K562 (cell line): ENCODE data around the gene ZNF500. TPM values are rescaled to one million over a fixed set of nuclear protein-coding genes. Genes with fewer than 3 reads are reported as not detected.
A peak's percentile ranks its signal among the peaks of the same experiment; 100 is the strongest.

Experiments
- BMI1 ChIP-seq: fragments of 150-350 bp; IDR thresholded peaks from 2 replicates; pipeline ENCODE4 v1.6.1; 2014; ENCODE audit warnings: low read length
- CAMTA2 ChIP-seq: fragments of 250-450 bp; sonication (Bioruptor Pico); conservative IDR thresholded peaks from 2 replicates; pipeline ENCODE4 v1.5.1; 2022
- CEBPB ChIP-seq: fragments of 450-650 bp; IDR thresholded peaks from 2 replicates; pipeline ENCODE4 v1.6.1; 2016; ENCODE audit warnings: missing genetic modification characterization, missing compliant biosample characterization
- FOXK2 ChIP-seq, 2 experiments: fragments of 450-650 bp; IDR thresholded peaks in 1 of 2; conservative IDR thresholded peaks in 1 of 2; 2 replicates each; pipeline ENCODE4 v1.6.1; 2016; ENCODE audit warnings: low read depth in 2 of 2, mild to moderate bottlenecking in 1 of 2
- HINFP ChIP-seq: fragments of 450-650 bp; conservative IDR thresholded peaks from 2 replicates; pipeline ENCODE4 v1.6.1; 2016; ENCODE audit warnings: missing genetic modification characterization, low read depth, mild to moderate bottlenecking, control low read depth, missing compliant biosample characterization
- KLF13 ChIP-seq: fragments of 450-650 bp; IDR thresholded peaks from 2 replicates; pipeline ENCODE4 v1.6.1; 2016; ENCODE audit warnings: missing genetic modification characterization, low read depth, mild to moderate bottlenecking, missing compliant biosample characterization, moderate library complexity, borderline replicate concordance
- NCOA6 ChIP-seq: fragments of 450-650 bp; IDR thresholded peaks from 2 replicates; pipeline ENCODE4 v1.6.1; 2017; ENCODE audit warnings: mild to moderate bottlenecking
- NFATC3 ChIP-seq: fragments of 450-650 bp; IDR thresholded peaks from 2 replicates; pipeline ENCODE4 v1.6.1; 2017; ENCODE audit warnings: mild to moderate bottlenecking
- RHOXF2B ChIP-seq: fragments of 250-450 bp; sonication (Bioruptor Pico); conservative IDR thresholded peaks from 2 replicates; pipeline ENCODE4 v1.5.1; 2021
- RREB1 ChIP-seq: fragments of 250-450 bp; sonication (Bioruptor Pico); IDR thresholded peaks from 2 replicates; pipeline ENCODE4 v1.4.0; 2020
- ZBTB8A ChIP-seq: fragments of 450-650 bp; IDR thresholded peaks from 2 replicates; pipeline ENCODE4 v1.6.1; 2018; ENCODE audit warnings: mild to moderate bottlenecking, moderate library complexity; ENCODE audit not compliant: partially characterized antibody
- ZFX ChIP-seq: sonication (generic); formaldehyde crosslinking; IDR thresholded peaks from 2 replicates; pipeline ENCODE4 v1.8.0; 2022; ENCODE audit warnings: mild to moderate bottlenecking, missing genetic modification reagents, moderate library complexity
- ZNF12 ChIP-seq: sonication (generic); formaldehyde crosslinking; IDR thresholded peaks from 2 replicates; pipeline ENCODE4 v1.4.0; 2020; ENCODE audit warnings: mild to moderate bottlenecking, missing genetic modification reagents
- ZNF133 ChIP-seq: fragments of 250-450 bp; sonication (Bioruptor Pico); IDR thresholded peaks from 2 replicates; pipeline ENCODE4 v1.4.0; 2020; ENCODE audit warnings: mild to moderate bottlenecking
- ZNF23 ChIP-seq: fragments of 250-450 bp; sonication (Bioruptor Pico); IDR thresholded peaks from 2 replicates; pipeline ENCODE4 v1.4.0; 2020; ENCODE audit warnings: mild to moderate bottlenecking
- ZNF239 ChIP-seq: fragments of 250-450 bp; sonication (Bioruptor Pico); IDR thresholded peaks from 2 replicates; pipeline ENCODE4 v1.4.0; 2020; ENCODE audit warnings: mild to moderate bottlenecking
- ZNF316 ChIP-seq: fragments of 450-650 bp; IDR thresholded peaks from 2 replicates; pipeline ENCODE4 v1.6.1; 2016
- ZNF584 ChIP-seq: fragments of 200-800 bp; sonication (Bioruptor generic); IDR thresholded peaks from 2 replicates; pipeline ENCODE4 v1.6.1; 2016; ENCODE audit warnings: low read depth, mild to moderate bottlenecking, missing genetic modification characterization, missing compliant biosample characterization
- ZNF740 ChIP-seq, 3 experiments: fragments of 200-800 bp in 1 of 3; sonication (Bioruptor generic) in 1 of 3; sonication (generic) in 1 of 3; formaldehyde crosslinking in 1 of 3; IDR thresholded peaks; 2 replicates each; pipeline versions ENCODE4 v1.6.1 to v1.8.0; 2016 to 2022; ENCODE audit warnings: mild to moderate bottlenecking in 2 of 3, missing compliant biosample characterization in 2 of 3, missing genetic modification characterization in 2 of 3, missing genetic modification reagents in 1 of 3
- ZNF766 ChIP-seq: fragments of 200-800 bp; sonication (Bioruptor generic); conservative IDR thresholded peaks from 2 replicates; pipeline ENCODE4 v1.6.1; 2016; ENCODE audit warnings: missing genetic modification characterization, missing compliant biosample characterization
- ZNF79 ChIP-seq: fragments of 250-450 bp; sonication (Bioruptor Pico); IDR thresholded peaks from 2 replicates; pipeline ENCODE4 v1.4.0; 2020; ENCODE audit warnings: low read depth, mild to moderate bottlenecking, moderate library complexity
- polyA plus RNA-seq, 8 experiments: library from polyadenylated mRNA; depleted of rRNA in 4 of 8; stranded (reverse) in 5 of 8; unstranded in 3 of 8; fragments of >200 nt; fragmentation: Nextera tagmentation in 2 of 8; fragmentation: Illumina TruSeq in 1 of 8; extraction: Ambion mirVana in 2 of 8; extraction: Trizol in 1 of 8; gene quantifications; 2 replicates each; pipeline versions ENCODE4 v1.2.1 to v1.2.3, GENCODE V29; 2011 to 2014; ENCODE audit warnings: inconsistent platforms in 1 of 8, missing spikeins in 1 of 8
- total RNA-seq, 7 experiments: library from RNA; depleted of rRNA in 6 of 7; stranded (reverse); fragments of >200 nt in 6 of 7; fragmentation: Illumina TruSeq in 2 of 7; extraction: Trizol in 2 of 7; gene quantifications; 2 replicates each; pipeline versions ENCODE4 v1.2.1 to v1.2.3, GENCODE V29; 2011 to 2021; ENCODE audit warnings: low replicate concordance in 1 of 7

Gene ZNF500
- total and polyA plus RNA-seq, 9 of the 15 experiments (the other 6 are each of a cell fraction or from before 2014, with no cell fraction given): 0.80 to 20.8 (median 5.3) TPM

- no peak; the same call in 1 of the 2 replicates for TF ChIP-seq RREB1 (CRISPR knock-in tag)
- no peak for TF ChIP-seq ZNF79 (CRISPR knock-in tag)
- no peak for TF ChIP-seq ZBTB8A
- no peak for TF ChIP-seq CAMTA2
- no peak for TF ChIP-seq BMI1
- TF ChIP-seq ZNF766 (CRISPR knock-in tag): no peak
- no peak for TF ChIP-seq ZNF133 (CRISPR knock-in tag)
- TF ChIP-seq ZNF23: no peak
- no peak for TF ChIP-seq RHOXF2B (CRISPR knock-in tag)
- no peak for TF ChIP-seq HINFP (tag)
- TF ChIP-seq ZFX: 0 out of 2 replicates have a peak, but pooled peaks have one; percentile 14
- no peak for TF ChIP-seq ZNF740 (CRISPR knock-in tag; IDR thresholded peaks at IDR 0.05)
- no peak for TF ChIP-seq ZNF740 (tag; IDR thresholded peaks at IDR 0.05)
- TF ChIP-seq NFATC3: no peak
- 0 out of 2 replicates have a peak, but pooled peaks have one; percentile 67 for TF ChIP-seq ZNF12 (CRISPR knock-in tag)
- peak; percentile 53 to 70; a peak in 2 of 4 replicates for TF ChIP-seq FOXK2 (conservative IDR thresholded peaks at IDR 0.05 in 1 of 2, IDR thresholded peaks at IDR 0.05 in 1 of 2; ENCODE audit: low read depth in 2 of 2)
- TF ChIP-seq ZNF316: no peak
- TF ChIP-seq NCOA6: no peak
- no peak for TF ChIP-seq CEBPB (tag)
- TF ChIP-seq KLF13 (tag): no peak
- no peak for TF ChIP-seq ZNF584 (CRISPR knock-in tag)
- TF ChIP-seq ZNF239 (CRISPR knock-in tag): no peak
Measured at GRCh38 chr16:4768549-4769305, 1.8 kb upstream of the ZNF500 start (continued).
